ENCODE results near the gene NOD2. TPM values are rescaled to one million over a fixed set of nuclear protein-coding genes. Genes with fewer than 3 reads are reported as not detected.

Gene NOD2
- total RNA-seq, 1 experiment from 2014 or later: not detected

- DNase-seq (ENCODE audit: low read depth): no peak
Measured at GRCh38 chr16:50690177-50690576, 3.2 kb upstream of the NOD2 start.

GRCh38 chr16:50692644-50692998 is 785 bp upstream of the NOD2 start:
- no peak for DNase-seq (ENCODE audit: low read depth)

GRCh38 chr16:50694206-50694605 is 800 bp downstream of the NOD2 start:
- DNase-seq (ENCODE audit: low read depth): no peak

GRCh38 chr16:50695017-50696000 is 1.9 kb downstream of the NOD2 start:
- no peak for DNase-seq (ENCODE audit: low read depth)

GRCh38 chr16:50696126-50696525 is 2.7 kb downstream of the NOD2 start:
- no peak for DNase-seq (ENCODE audit: low read depth)

GRCh38 chr16:50696575-50697420 is 3.4 kb downstream of the NOD2 start:
- peak; percentile 72 for DNase-seq (ENCODE audit: low read depth)

GRCh38 chr16:50697421-50697715 is 4.0 kb downstream of the NOD2 start:
- DNase-seq (ENCODE audit: low read depth): no peak

- no peak for DNase-seq (ENCODE audit: low read depth)
Measured at GRCh38 chr16:50697881-50698767, 4.7 kb downstream of the NOD2 start.

- DNase-seq (ENCODE audit: low read depth): peak; percentile 39
Measured at GRCh38 chr16:50699326-50700159, 6.1 kb downstream of the NOD2 start.

- DNase-seq (ENCODE audit: low read depth): peak; percentile 17
Measured at GRCh38 chr16:50702725-50703124, 9.3 kb downstream of the NOD2 start.

GRCh38 chr16:50704245-50704644 is 10.8 kb downstream of the NOD2 start:
- DNase-seq (ENCODE audit: low read depth): no peak

- no peak for DNase-seq (ENCODE audit: low read depth)
Measured at GRCh38 chr16:50705436-50706110, 12.2 kb downstream of the NOD2 start.

- no peak for DNase-seq (ENCODE audit: low read depth)
Measured at GRCh38 chr16:50706250-50706649, 12.8 kb downstream of the NOD2 start.

- DNase-seq (ENCODE audit: low read depth): no peak
Measured at GRCh38 chr16:50708373-50709060, 15.1 kb downstream of the NOD2 start.

- no peak for DNase-seq (ENCODE audit: low read depth)
Measured at GRCh38 chr16:50709061-50709684, 15.8 kb downstream of the NOD2 start.

- DNase-seq (ENCODE audit: low read depth): no peak
Measured at GRCh38 chr16:50709980-50710379, 16.6 kb downstream of the NOD2 start.

GRCh38 chr16:50711040-50711439 is 17.6 kb downstream of the NOD2 start:
- DNase-seq (ENCODE audit: low read depth): no peak

GRCh38 chr16:50711862-50712559 is 18.6 kb downstream of the NOD2 start:
- no peak for DNase-seq (ENCODE audit: low read depth)

Data from HT1080 (cell line).